Epithelial cell of esophagus (primary cell): ENCODE data around the gene ZKSCAN1.
"Not testable (repeated sequence)": the region's sequence is repeated elsewhere in the genome, so short reads cannot be mapped to it uniquely, and the experiment has no call there.

Experiments used
- DNase-seq: peaks from one replicate; pipeline ENCODE4 v3.0.0; 2010; ENCODE audit warnings: low read depth
- H3K4me3 ChIP-seq: 2 replicates; pipeline ENCODE4 v1.5.1; 2011; ENCODE audit warnings: mild to moderate bottlenecking, low read length, control low read depth
- TF ChIP-seq, protein P1 (sequence below): IDR thresholded peaks from 2 replicates; pipeline ENCODE4 v1.5.1; 2011; ENCODE audit warnings: low read depth, mild to moderate bottlenecking, low read length, control low read depth, inconsistent platforms; ENCODE audit not compliant: insufficient read depth; ENCODE audit errors: missing control alignments

Gene ZKSCAN1

DNA sequence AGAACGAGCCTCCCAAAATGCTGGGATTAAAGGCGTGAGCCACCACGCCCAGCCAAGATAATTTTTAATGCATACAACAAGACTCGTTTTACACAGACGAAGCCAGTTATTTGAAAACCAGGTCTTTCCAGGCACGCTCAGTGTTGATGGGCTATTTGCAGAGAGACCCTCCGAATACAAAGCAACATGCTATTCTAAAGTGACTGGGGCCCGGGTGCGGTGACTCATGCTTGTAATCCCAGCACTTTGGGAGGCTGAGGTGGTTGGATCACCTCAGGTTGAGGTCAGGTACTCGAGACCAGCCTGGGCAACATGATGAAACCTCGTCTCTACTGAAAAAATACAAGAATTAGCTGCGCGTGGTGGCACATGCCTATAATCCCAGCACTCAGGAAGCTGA lies 38.8 kb upstream of the ZKSCAN1 start:
- no peak overlapping the region for H3K4me3 ChIP-seq
- DNase-seq, result no peak
- TF ChIP-seq, protein P1, sequence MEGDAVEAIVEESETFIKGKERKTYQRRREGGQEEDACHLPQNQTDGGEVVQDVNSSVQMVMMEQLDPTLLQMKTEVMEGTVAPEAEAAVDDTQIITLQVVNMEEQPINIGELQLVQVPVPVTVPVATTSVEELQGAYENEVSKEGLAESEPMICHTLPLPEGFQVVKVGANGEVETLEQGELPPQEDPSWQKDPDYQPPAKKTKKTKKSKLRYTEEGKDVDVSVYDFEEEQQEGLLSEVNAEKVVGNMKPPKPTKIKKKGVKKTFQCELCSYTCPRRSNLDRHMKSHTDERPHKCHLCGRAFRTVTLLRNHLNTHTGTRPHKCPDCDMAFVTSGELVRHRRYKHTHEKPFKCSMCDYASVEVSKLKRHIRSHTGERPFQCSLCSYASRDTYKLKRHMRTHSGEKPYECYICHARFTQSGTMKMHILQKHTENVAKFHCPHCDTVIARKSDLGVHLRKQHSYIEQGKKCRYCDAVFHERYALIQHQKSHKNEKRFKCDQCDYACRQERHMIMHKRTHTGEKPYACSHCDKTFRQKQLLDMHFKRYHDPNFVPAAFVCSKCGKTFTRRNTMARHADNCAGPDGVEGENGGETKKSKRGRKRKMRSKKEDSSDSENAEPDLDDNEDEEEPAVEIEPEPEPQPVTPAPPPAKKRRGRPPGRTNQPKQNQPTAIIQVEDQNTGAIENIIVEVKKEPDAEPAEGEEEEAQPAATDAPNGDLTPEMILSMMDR, result no peak

DNA sequence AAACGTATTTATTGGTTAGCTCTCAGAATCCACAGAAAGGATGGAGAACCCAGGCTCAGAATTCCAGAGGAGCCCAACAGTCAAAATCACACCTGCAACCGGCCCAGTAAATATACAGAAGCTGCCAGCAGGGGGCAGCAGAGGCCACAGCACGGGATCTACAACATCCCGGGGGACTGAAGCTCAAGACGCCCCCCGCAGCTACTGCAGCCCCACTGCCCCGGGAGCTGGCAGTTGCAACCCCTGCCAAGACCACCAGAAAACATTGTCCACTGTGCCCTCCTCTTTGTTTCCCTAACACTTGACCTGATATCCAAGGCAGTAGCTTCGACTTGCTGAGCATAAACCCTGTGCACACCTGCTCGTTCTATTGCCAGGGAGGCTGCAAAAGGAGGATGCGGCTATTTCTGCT lies 35.6 kb upstream of the ZKSCAN1 start:
- DNase-seq, result not testable (repeated sequence)

DNA sequence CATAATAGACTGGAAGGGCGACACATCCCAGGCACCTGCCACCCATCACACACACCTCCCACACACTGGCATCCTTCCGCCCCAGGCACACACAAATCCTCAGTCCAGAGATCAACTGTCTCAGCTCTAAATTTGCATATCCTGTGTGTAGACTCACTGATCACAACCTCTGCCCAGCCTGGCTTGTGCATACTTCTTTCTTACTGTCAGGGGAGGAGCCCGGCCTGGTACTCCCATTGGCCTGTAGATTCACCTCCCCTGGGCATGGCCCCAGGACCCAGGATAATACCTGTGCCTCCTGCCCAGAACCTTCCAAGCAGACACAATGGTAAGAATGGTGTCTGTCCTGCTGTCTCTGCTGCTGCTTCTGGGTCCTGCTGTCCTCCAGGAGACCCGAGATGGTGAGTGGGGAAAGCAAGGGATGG lies 34.9 kb upstream of the ZKSCAN1 start:
- H3K4me3 ChIP-seq, DNase-seq: not testable (repeated sequence)

More for the DNA sequence above, 35.6 kb upstream of the ZKSCAN1 start:
- TF ChIP-seq, protein P1, result peak; percentile 52
- H3K4me3 ChIP-seq, result not testable (repeated sequence)

DNA sequence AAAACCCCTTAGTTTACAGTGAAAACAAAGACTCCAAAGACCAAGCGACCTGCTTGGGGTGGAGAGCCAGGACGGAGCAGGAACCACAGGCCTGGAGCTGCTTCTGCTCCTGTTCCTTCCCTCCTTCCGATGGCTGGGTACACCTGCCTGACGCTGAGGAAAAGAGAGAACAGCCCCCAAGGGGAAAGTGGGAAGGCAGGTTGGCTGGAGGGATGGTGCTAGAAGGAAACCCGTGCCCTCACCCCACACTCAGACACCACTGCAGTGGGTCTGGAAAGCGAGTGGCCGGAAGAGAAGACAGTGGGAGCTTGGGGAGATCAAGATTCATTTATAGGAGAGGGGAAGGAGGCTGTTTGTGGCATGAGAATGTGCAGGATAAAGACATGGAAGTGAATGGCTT lies 34.3 kb upstream of the ZKSCAN1 start:
- not testable (repeated sequence) for H3K4me3 ChIP-seq, DNase-seq

DNA sequence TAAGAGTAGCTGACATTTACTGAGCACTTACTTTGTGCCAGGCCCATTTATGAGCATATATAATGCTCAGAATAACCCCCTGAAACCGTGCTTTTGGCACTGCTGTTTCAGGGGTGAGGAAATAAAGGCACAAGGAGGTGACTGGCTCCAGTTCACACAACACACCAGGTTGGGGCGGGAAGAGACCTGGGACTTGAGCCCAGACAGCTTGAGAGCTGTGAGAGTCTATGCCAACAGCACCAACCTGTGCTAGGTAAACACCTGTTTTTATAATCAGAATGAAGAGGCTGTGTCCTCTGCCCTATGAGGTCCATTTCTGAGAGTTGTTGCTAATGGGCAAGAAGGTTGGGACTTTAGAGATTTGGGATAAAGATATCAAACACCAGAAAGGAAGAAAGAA lies 30.8 kb upstream of the ZKSCAN1 start:
- TF ChIP-seq, protein P1, result no peak
- H3K4me3 ChIP-seq, result no peak overlapping the region

DNA sequence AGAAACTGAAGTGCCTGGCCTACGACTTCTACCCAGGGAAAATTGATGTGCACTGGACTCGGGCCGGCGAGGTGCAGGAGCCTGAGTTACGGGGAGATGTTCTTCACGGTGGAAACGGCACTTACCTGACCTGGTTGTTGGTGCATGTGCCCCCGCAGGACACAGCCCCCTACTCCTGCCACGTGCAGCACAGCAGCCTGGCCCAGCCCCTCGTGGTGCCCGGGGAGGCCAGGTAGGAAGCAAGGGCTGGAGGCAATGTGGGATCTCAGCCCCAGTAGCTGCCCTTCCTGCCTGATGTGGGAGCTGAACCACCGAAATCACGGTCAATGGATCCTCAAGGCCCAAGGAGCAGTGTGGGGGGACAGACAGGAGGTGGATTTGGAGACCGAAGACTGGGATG lies 28.1 kb upstream of the ZKSCAN1 start:
- not testable (repeated sequence) for H3K4me3 ChIP-seq, DNase-seq

More for the DNA sequence above, 30.8 kb upstream of the ZKSCAN1 start:
- no peak for DNase-seq

DNA sequence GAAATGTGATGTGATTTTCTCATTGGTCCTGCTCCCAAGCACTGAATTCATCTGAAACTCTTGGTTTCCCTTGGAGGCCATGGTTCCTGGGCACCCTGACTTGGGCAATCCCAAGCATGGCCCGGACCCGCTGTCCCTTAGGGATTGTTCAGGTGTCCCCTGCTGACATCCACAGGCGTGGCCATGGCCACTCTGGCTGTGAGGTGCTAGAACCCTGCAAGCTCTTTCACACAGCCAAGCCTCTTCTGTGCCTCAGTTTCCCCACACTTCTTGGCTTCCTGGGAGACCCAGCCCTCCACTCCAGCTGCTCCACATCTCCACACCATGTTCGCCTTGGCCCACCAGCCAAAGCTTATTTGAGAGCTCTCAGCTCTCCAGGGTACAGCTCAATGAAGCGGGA lies 27.6 kb upstream of the ZKSCAN1 start:
- no peak overlapping the region for H3K4me3 ChIP-seq
- DNase-seq, result no peak
- TF ChIP-seq, protein P1, result no peak

DNA sequence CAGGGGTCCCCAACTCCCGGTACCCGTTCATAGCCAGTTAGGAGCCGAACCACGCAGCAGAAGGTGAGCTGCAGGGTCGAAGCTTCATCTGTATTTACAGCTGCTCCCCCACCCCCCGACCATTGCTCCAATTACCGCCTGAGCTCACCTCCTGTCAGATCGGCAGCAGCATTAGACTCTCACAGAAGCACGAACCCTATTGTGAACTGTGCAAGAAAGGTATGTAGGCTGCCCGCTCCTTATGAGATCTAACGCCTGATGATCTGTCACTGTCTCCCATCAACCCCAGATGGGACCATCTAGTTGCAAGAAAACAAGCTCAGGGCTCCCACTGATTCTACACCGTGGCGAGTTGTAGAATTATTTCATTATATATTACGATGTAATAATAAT lies 24.9 kb upstream of the ZKSCAN1 start:
- peak overlapping the region; percentile 30 for H3K4me3 ChIP-seq
- DNase-seq, result no peak
- TF ChIP-seq, protein P1, result no peak

DNA sequence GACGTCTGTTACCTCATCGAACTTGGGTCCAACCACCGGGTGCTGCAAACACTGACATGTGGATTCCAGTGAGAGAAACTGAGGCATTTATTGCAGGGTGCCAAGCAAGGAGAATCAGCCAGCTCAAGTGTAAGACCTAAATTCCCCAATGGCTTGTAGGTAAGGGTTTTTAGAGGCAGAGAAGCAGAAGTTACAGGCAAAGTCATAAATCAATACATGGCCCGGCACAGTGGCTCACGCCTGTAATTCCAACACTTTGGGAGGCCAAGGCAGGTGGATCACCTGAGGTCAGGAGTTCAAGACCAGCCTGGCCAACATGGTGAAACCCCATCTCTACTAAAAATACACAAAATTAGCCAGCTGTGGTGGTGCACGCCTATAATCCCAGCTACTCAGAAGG lies 23.9 kb upstream of the ZKSCAN1 start:
- DNase-seq, H3K4me3 ChIP-seq: not testable (repeated sequence)
